NCI-H146 treated with DMSO at 0.1 percent for 48 hours (cell line): ENCODE measurements around the gene KRTCAP2.

Experiments
- DNase-seq: peaks from one replicate; lab custom pipeline; 2025; ENCODE audit not compliant: unreplicated experiment; lab: John Stamatoyannopoulos, UW

Gene KRTCAP2

DNA sequence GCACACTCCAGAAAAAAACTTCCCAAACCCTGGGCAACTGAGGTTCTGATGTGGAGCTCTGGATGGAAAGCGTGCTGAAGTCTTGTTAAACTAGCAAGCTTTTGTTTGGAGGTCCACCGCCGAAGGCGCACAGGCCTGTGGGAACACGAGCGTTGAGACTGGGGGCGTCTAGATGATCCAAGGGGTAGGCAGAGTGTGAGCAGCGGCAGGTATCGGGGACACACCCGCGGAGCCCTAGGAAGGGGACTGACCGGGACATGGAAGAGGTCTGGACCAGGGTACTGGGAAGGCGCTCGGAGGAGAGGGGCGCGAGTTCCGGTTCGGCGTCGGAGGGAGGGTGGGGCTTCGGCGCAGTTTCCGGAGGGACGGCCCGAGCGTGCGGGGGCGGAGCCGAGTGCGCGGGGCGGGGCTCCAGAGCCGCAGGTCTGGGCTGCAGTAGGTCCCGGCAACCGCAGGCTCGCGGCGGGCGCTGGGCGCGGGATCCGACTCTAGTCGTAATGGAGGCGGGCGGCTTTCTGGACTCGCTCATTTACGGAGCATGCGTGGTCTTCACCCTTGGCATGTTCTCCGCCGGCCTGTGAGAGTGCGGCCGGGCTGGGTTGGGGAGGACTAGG, 37.6 kb downstream of the KRTCAP2 start, which contains the start of gene SLC50A1:
TSS of gene SLC50A1 (plus strand) at position 438 of the 614 bp plus-strand sequence. CDS start at position 498, 60 bp downstream.
- DNase-seq, result peak; percentile 87

DNA sequence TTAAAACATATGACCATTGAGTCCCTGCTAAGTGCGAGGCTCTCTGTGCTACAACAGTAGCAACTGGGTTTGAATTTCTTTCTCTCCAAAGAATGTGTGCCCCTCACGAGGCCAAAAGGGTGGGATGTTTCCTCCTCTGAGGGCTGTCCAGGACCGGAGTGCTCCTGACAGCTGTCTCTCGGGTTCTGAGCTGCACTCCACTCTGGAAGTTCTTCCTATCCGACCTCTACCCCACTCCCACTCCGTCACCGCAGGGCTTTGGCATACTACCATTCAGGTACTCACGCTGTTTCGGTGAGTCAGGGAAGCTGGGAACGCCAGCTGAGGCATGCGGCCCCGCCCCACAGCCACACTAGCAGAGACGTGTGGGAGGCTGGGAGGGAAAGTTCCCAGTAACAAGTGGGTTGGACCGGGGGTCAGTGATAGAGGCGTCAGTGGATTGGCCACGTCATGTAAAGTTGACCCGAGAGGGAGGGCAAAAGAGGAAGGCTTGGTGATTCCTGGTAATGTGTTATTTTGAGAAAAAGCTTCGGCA, 38.2 kb downstream of the KRTCAP2 start:
- DNase-seq, result peak; percentile 52

DNA sequence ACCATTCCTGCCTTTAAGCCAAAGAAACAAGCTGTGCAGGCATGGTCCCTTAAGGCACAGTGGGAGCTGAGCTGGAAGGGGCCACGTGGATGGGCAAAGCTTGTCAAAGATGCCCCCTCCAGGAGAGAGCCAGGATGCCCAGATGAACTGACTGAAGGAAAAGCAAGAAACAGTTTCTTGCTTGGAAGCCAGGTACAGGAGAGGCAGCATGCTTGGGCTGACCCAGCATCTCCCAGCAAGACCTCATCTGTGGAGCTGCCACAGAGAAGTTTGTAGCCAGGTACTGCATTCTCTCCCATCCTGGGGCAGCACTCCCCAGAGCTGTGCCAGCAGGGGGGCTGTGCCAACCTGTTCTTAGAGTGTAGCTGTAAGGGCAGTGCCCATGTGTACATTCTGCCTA, 38.8 kb downstream of the KRTCAP2 start:
- no peak for DNase-seq

DNA sequence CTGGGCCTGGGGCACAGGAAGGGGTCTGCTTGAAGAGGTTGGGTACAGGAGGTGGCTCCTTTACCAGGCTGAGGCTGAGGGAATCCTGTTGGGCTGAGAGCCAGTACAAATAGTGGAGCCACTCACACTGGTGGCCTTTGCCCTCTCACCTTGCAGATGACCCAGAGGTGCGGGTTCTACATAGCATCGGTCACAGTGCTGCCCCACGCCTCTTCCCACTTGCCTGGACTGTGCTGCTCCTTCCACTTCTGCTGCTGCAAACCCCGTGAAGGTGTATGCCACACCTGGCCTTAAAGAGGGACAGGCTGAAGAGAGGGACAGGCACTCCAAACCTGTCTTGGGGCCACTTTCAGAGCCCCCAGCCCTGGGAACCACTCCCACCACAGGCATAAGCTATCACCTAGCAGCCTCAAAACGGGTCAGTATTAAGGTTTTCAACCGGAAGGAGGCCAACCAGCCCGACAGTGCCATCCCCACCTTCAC, 39.3 kb downstream of the KRTCAP2 start:
- no peak for DNase-seq

DNA sequence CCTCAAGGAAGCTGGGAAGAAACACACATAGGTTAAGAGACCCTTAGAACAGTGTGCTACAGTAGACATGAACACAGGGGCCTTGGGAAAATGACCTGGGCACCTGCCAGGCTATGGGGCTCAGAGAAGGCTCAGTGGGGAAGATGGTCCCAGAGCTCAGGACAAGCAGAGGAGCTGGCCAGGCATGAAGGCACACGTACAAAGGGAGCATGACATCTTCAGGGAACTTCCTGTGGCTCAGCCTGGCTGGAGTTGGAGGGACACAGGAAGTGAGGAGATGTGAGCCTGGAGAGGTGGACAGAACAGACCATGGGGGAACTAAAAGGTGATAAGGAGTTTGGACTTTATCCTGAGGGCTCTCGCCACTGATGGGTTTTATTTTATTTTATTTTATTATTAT, 41.2 kb downstream of the KRTCAP2 start:
- DNase-seq, result no peak

DNA sequence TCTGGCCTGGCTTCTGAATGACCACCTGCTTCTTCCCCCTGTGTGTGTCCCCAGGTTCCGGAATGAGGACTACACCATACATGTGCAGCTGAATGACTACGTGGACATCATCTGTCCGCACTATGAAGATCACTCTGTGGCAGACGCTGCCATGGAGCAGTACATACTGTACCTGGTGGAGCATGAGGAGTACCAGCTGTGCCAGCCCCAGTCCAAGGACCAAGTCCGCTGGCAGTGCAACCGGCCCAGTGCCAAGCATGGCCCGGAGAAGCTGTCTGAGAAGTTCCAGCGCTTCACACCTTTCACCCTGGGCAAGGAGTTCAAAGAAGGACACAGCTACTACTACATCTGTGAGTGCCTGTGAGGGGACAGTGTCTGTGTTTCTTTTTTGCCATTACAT, 41.8 kb downstream of the KRTCAP2 start:
- no peak for DNase-seq

DNA sequence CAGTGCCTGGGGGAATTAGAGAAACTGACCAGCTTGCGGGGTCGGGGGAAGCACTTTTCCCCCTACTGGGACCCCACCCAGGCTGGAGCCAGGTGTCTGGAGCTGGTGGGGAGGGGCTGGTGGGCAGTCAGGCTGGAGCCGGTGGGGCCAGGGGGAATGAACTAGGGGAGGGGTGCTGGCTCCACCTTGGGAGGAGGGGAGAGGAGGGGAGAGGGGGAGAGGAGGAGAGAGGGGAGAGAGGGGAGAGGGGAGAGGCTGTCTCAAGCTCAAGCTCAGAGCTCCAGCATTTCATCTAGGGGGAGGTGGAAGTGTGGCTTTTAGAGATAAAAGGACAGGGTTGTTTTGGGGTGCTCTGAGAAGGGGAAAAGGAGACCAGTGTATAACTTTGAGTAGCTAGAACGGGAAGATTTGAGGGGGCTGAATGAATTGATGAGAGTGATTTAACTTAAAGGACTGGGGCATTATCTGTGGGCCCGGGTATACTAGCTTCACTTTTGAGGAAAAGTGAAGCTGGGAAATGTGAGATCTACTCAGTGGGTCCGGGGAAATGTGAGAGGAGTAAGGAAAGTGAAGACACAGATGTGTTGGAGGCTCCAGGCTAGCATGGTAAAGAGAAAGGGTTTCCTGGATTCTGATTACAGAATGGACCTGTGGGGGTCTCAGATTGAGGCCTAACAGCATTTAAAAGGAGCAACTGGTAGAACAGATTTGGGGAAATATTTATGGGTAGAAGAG, 42.7 kb downstream of the KRTCAP2 start:
- DNase-seq, result no peak

DNA sequence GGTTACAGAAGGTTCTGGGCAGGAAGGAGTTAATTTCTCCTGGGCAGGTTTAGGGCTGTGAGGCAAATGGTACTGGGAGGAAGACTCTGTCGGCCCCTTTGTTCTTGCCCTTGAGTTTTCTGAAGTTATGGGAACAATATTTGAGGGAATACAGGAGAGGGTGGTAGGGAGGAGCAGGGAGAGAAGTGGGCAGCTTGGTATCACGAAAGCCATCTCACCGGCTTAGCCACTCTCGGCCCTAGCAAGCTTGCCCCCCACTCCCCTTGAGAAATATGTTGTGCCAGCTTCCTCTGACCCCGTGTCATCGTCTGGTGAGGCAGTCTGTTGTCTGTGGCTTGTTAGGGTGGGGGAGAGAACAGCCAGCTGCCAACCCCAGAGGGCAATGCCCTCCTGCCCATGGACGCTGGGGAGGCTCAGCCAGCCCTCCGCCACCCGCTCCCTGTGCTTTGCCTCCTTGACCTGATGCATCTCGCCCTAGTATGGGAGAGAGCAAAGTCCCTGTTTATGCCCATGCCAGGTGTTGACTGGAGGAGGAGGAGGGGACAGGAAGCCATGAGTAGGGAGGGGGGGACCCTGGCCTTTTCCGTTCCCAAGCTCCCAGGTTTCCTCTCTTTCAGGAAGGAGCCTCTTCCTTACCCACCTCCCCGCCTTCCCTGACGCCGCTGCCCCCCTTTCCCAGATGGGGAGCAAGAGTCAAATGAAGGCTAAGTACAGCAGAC, 44.2 kb downstream of the KRTCAP2 start:
- no peak for DNase-seq

DNA sequence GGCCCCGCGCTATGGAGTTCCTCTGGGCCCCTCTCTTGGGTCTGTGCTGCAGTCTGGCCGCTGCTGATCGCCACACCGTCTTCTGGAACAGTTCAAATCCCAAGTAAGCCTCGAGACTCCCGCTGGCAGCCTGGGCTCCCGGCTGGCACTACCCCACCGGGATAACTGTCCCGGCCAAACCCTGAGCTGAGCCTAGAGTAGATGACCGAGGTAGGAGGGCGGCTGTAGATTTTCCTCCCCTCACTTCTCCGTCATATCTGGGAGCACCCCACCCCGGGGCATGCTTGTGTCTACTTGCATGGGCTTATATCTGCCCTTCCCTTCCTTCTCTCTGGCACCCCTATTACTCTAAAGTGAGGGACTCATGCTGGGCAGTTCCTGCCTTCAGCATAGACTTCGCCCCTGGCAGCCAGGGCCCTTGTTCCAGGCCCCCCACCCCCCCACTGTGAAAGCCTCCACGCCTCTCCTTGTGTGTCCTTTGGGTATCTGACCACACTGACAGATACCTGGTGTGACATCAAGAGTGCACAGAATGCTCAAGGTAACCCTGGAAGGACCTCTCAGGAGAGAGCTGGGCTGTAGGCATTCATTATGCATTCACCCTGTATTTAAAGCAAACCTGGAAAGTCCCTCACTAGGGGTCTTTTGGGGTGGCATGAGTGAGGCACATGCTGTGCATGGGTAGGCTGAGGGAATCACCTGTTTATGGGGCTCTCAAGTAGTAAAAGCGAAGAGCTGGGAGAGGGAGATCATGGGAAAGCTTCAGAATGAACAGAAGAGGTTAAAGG, 44.9 kb downstream of the KRTCAP2 start:
- no peak for DNase-seq

DNA sequence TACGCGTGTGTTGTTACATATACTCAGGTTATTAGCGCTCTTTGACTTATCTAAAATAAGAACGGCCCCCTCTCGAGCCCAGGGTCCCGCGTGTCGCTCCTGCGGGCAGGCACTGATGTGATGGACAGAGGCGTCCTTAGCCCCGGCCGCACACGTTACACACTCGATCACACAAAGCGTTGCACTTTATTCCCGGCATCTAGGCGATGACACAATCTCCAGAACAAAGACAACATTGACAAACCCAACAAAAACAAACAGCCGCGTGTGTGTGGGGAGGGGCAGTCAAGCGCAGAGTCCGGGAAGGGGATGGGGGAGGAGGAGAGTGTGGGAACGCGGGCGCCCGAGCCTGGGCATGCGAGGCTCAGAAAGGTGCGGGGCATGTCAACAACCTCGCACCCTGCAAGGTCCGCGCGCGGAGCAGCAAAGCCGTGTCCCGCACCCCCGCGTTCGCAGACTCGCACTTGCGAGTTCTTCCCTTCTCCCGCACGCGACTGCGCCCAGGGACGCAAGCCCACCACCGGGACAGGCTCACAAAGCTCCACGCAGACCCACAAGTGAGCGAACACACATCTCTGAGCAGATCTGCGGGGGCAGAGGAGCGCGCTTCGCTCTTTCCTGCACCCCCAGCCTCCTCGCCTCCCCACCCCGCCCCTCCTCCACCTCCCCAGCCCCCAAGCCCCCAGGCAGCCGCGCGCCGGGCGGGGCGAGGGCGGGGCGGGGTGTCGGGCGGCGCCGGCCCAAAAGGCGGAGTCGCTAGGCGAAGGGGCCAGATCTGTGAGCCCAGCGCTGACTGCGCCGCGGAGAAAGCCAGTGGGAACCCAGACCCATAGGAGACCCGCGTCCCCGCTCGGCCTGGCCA, 45.8 kb downstream of the KRTCAP2 start, which contains the start of gene EFNA1:
TSS of gene EFNA1 (plus strand) at position 772 of the 862 bp plus-strand sequence. CDS start 102 bp downstream, outside the sequence.
- DNase-seq, result no peak

DNA sequence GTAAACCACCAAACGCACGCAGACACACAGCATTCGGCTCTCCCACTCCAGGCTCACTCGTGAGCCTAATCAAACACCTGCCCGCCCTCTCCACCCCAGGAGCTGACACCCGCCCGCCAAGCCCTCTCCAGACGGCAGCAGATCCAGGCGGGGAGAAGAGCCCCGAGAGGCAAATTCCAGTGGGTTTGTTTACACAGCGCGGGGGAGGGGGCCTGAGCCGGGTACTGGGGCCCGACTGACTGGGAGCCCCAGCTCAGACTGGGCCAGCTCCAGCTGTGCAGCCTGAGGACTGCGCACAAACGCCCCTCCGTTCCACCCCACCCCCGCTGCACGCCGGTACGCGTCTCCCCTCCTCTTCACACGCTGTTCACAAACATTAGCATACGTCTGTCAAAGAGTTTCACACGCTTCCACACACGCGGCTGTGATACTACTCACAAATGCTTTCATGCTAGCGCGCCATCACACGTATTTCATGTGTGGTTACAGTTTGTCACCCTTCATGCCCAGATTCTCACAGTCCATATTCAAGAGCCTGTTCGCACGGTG, 46.5 kb downstream of the KRTCAP2 start:
- no peak for DNase-seq

DNA sequence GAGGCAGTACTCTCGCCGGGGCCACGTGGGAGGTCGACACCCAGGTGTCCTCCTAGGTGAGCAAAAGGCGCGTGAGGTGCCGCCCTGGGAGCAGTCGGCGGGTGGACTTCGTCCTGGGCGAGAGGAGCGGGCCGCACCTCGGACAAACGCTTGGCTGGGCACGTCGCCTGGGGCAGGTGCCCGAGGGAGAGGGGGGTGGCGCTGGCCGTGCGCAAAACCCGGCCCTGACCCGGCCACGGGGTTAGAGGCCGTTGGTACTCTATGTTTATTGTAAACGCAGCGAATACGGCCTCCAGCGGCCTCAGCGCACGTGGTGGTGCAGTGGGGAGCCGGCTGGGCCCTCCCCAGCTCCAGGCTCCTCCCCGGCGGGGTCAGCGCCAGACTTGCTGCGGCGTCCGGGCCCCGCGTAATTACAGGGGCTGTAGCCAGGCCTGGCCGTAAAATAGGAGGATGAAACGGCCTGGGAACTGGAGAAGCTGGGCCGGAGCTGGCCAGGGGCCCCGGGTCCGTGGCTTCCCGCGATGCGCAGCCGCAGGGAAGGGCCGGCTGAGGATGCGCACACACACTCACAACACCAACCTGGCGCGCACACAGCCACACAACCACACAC, 47.1 kb downstream of the KRTCAP2 start:
- DNase-seq, result peak; percentile 33

DNA sequence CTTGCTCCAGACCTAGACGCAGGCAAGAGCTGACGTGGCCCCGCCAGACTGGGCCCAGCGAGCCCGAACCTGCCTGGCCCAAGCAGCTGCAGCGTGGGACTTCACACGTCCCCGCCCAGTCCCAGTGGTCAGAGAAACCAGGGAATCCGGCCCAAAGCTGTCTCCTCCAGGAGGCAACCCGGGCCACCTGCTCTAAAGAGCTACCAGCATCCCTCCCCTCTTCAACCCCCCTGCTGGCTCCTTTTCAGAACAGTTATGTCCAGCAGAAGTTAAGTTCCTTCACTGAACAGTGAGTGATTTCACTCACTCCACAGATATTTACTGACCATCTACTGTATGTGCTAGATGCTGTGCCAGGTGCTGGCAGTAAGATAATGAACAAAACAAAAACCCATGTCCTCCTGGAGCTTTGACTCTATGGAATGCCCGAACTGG, 47.6 kb downstream of the KRTCAP2 start:
- no peak for DNase-seq

DNA sequence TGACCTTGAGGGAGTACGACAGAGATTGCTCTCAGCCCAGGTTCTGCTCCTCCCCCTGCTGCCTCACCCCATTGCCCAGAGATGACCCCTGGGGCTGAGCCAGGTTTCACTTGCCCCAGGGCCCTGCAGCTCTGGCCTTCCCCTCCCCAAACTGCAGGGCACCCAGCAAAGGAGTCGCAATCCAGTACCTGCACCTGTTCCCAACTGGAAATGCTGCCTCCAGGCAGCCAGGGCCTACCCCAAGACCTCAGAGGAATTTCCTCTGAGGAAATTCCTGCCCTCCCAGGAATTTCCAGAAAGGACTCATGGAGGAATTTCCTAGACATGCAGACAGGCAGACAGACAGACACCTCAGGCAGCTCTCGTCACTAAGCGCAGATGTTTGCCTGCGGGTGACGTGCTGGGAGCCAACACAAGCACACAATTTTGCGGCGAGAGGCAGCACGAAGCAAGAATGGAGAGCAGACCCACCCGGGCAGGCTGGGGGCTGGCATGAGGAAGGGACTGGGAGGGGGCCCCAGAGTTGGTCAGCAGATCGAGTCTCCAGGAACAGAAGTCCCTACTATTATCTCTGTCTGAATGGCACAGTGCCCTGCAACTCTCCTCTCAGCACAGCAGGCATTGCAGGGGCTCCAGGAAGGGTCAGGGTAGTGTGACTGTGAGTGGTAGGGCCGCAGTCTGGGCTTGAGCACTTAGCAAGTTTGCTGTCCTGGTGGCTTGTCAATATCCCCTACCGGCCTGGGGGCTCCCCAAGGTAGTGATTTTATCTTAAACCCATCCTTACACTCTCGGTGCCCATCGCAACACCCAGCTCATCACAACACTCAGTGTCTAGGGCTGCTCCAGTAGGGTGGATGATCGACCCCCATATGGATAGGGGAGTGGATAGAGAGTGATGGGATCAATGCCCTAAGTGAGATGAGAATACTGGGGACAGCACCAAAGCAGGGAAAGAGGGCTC, 48.3 kb downstream of the KRTCAP2 start:
- no peak for DNase-seq

DNA sequence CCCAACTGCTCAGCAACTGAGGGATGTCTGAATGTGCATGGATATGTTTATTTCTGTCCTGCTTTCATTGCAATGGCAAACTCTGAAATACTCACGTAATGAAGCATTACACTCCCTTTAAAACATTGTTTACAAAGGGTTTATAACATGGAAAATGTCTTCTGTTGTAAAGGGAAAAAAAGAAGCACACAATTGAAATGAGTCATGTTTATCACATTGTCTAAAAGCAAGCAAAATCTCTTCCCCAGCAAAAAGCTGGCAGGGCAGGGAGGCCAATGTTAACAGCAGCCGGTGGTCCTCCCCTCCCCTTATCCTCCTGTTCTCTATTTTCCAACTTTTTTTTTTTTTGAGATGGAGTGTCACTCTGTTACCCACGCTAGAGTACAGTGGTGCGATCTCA, 49.3 kb downstream of the KRTCAP2 start:
- DNase-seq, result no peak

DNA sequence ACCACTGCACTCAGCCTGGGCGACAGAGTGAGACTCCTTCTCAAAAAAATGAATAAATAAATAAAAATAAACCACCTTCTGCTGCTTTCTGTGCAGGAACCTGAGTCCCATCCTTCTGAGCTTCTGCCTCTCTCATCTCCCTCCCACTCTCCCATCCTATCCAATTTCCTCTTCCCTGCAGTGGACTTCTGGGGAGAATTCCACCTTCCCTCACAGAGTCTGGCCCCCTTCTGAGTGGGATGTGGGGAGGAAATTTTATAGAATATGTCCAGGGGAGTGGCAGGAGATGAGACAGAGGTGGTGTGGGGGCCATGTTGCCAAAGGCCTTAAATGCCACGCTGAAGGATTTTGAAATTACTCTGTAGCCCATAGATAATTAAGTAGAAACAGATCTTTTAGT, 50.8 kb downstream of the KRTCAP2 start:
- no peak for DNase-seq

DNA sequence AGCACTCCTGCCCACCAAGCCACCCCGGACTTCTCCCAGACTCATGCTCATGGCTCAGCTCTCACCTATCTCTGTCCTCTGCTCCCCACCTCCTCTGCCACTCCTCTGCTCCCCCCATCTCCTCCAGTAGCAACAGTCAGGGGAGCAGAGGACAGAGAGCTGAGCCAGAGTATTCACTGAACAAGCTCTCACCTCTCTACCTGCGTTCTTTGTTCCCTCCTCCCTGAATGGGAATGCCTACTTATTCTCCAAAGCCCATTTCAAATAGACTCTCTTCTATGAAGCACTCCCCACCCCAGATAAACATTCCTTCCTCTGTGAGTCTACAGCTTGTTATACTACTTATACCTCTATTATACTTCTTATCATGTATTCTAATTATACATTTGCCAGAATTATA, 51.9 kb downstream of the KRTCAP2 start:
- no peak for DNase-seq

DNA sequence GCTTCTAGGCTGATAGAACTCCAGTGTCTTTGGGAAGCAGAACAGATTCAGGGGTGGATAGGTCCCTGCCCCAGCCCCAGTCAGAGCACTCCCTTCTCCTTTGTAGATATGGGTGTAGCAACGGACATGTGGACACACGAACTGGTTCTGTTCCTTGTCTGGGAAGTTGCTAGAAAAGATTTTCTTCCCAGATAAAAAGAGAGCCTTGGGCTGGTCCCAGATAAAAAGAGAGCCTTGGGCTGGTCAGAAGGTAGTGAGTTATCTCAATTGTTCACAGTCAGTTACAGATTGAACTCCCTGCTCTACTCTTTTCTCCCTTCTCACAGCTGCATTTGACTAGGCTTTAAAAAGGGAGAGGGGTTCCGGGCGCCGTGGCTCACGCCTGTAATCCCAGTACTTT, 52.9 kb downstream of the KRTCAP2 start:
- no peak for DNase-seq
